ENCODE data around the gene CD2.

Gene CD2

DNA sequence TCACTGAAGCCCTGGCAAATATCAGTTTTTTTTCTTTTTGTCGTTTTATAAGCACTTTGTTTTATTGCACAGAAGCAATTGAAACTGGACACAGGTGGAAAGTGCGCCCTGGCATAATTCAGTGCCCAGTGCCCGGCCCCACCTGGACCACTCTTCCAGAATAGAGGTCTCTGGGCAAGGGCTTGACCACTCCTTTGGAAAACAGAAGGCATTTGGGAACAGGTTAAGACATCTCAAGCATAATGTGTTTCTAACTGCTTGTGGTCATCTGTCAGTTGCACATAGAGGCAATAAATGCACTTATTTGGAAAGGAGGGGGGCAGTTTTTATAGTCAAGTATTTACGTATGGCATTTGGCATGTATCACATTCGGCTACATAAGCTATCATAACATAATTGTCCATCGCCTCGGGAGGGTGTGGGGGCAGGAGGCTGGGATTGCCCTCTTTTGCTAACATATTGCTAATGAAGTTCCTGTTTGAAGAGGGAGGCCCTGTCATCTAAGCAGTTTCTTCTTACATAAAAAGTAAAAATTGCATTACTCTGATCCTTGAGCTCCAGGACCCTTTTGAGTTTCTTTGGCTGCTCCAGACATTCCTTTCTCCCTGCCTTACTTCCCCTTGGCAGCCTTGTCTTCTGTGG is 14.7 kb upstream of the CD2 start:
- WGBS (ENCODE audit: insufficient coverage), result 95% methylated on average over 7 of the region's 7 CpGs
- ChIA-PET CTCF (interaction anchor here (0.8 to 6.2 kb wide), 14 partner anchors 9 to 318 kb away, joined by 3 to 76 read pairs (median 10); no protein-coding TSS in a partner anchor), POLR2A (no interaction called here)
- peak in 2 of 3 donors; percentile 21 to 30 for DNase-seq
- Histone ChIP-seq H3K4me3 (ENCODE audit: control insufficient read depth in 1 of 7, extremely low read depth in 1 of 7, insufficient read depth in 4 of 7, low read depth in 2 of 7, low read length in 6 of 7) (no peak overlapping the region), H3K9me3 (ENCODE audit: control extremely low read depth in 1 of 5, control insufficient read depth in 4 of 5, insufficient read depth in 2 of 5, low read depth in 1 of 5, low read length in 4 of 5) (peaks cover 4 to 27% (median 17%) of the 10 kb centered on the region in 5 experiments), H3K27me3 (replicated peaks in 2 of 5; ENCODE audit: control insufficient read depth in 4 of 5, insufficient read depth in 5 of 5, low read length in 4 of 5) (no peaks in the 10 kb centered on the region), H3K36me3 (ENCODE audit: control insufficient read depth in 4 of 4, insufficient read depth in 4 of 4, low read length in 3 of 4) (no peaks in the 10 kb centered on the region), H3K4me1 (ENCODE audit: control extremely low read depth in 1 of 4, control insufficient read depth in 4 of 4, insufficient read depth in 4 of 4, low read length in 3 of 4) (peaks cover 0 to 30% (median 23%) of the 10 kb centered on the region in 4 experiments), H3K27ac (ENCODE audit: insufficient read depth in 1 of 2, low read depth in 1 of 2, low read length in 2 of 2, poor library complexity in 1 of 2, severe bottlenecking in 2 of 2) (no peak overlapping the region)

DNA sequence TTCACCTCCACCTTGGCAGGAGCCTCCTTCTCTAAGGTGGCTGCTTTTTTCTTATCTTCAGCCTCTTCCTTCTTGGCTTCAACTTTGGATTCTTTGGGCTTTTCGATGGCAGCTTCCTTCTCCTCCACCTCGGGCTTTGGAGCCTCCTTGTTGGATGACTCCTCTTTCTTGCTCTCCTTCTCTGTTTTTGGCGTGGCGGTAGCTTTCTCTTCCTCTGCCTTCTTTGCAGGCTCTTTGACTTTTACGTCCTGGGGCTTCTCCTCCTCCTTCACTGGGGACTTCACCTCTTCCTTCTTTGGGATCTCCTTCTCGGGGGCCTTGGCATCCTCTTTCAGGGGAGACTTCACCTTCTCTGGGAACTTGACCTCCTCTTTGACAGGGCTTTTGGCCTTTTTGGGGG is 13.9 kb upstream of the CD2 start:
- POLR2A ChIA-PET, result no interaction called here
- H3K4me1 ChIP-seq (ENCODE audit: control extremely low read depth in 1 of 4, control insufficient read depth in 4 of 4, insufficient read depth in 4 of 4, low read length in 3 of 4), result peaks cover 0 to 30% (median 23%) of the 10 kb centered on the region in 4 experiments

GRCh38 chr1:116740746-116741145 is 13.5 kb upstream of the CD2 start:
- WGBS (ENCODE audit: insufficient coverage), result 18% methylated on average over 2 of the region's 2 CpGs
- ChIA-PET POLR2A (no interaction called here), CTCF (interaction anchor here (4.9 to 6.2 kb wide), 3 partner anchors 15 to 76 kb away, joined by 35 to 76 read pairs (median 44); no protein-coding TSS in a partner anchor)
- Histone ChIP-seq H3K9me3 (ENCODE audit: control extremely low read depth in 1 of 5, control insufficient read depth in 4 of 5, insufficient read depth in 2 of 5, low read depth in 1 of 5, low read length in 4 of 5) (peaks cover 4 to 38% (median 18%) of the 10 kb centered on the region in 5 experiments), H3K27ac (ENCODE audit: insufficient read depth in 1 of 2, low read depth in 1 of 2, low read length in 2 of 2, poor library complexity in 1 of 2, severe bottlenecking in 2 of 2) (no peak overlapping the region), H3K4me1 (ENCODE audit: control extremely low read depth in 1 of 4, control insufficient read depth in 4 of 4, insufficient read depth in 4 of 4, low read length in 3 of 4) (peaks cover 0 to 30% (median 23%) of the 10 kb centered on the region in 4 experiments), H3K27me3 (replicated peaks in 2 of 5; ENCODE audit: control insufficient read depth in 4 of 5, insufficient read depth in 5 of 5, low read length in 4 of 5) (no peaks in the 10 kb centered on the region), H3K4me3 (ENCODE audit: control insufficient read depth in 1 of 7, extremely low read depth in 1 of 7, insufficient read depth in 4 of 7, low read depth in 2 of 7, low read length in 6 of 7) (no peak overlapping the region), H3K36me3 (ENCODE audit: control insufficient read depth in 4 of 4, insufficient read depth in 4 of 4, low read length in 3 of 4) (no peaks in the 10 kb centered on the region)
- peak in 2 of 3 donors; percentile 14 to 17 for DNase-seq

More for the DNA sequence above, 13.9 kb upstream of the CD2 start:
- H3K27me3 ChIP-seq (replicated peaks in 2 of 5; ENCODE audit: control insufficient read depth in 4 of 5, insufficient read depth in 5 of 5, low read length in 4 of 5), result no peaks in the 10 kb centered on the region
- H3K27ac ChIP-seq (ENCODE audit: insufficient read depth in 1 of 2, low read depth in 1 of 2, low read length in 2 of 2, poor library complexity in 1 of 2, severe bottlenecking in 2 of 2), result no peak overlapping the region
- peaks cover 4 to 34% (median 18%) of the 10 kb centered on the region in 5 experiments for H3K9me3 ChIP-seq (ENCODE audit: control extremely low read depth in 1 of 5, control insufficient read depth in 4 of 5, insufficient read depth in 2 of 5, low read depth in 1 of 5, low read length in 4 of 5)
- H3K36me3 ChIP-seq (ENCODE audit: control insufficient read depth in 4 of 4, insufficient read depth in 4 of 4, low read length in 3 of 4), result no peaks in the 10 kb centered on the region
- WGBS (ENCODE audit: insufficient coverage), result 93% methylated on average over 6 of the region's 6 CpGs
- no peak for DNase-seq
- CTCF ChIA-PET, result interaction anchor here (4.1 to 6.2 kb wide), 4 partner anchors 15 to 141 kb away, joined by 35 to 76 read pairs (median 42); no protein-coding TSS in a partner anchor
- H3K4me3 ChIP-seq (ENCODE audit: control insufficient read depth in 1 of 7, extremely low read depth in 1 of 7, insufficient read depth in 4 of 7, low read depth in 2 of 7, low read length in 6 of 7), result no peak overlapping the region

GRCh38 chr1:116741836-116742565 is 12.2 kb upstream of the CD2 start:
- ChIA-PET POLR2A (no interaction called here), CTCF (interaction anchor here (0.7 to 6.2 kb wide), 6 partner anchors 9 to 312 kb away, joined by 3 to 76 read pairs (median 3); no protein-coding TSS in a partner anchor)
- Histone ChIP-seq H3K27ac (ENCODE audit: insufficient read depth in 1 of 2, low read depth in 1 of 2, low read length in 2 of 2, poor library complexity in 1 of 2, severe bottlenecking in 2 of 2) (no peak overlapping the region), H3K36me3 (ENCODE audit: control insufficient read depth in 4 of 4, insufficient read depth in 4 of 4, low read length in 3 of 4) (no peaks in the 10 kb centered on the region), H3K4me3 (ENCODE audit: control insufficient read depth in 1 of 7, extremely low read depth in 1 of 7, insufficient read depth in 4 of 7, low read depth in 2 of 7, low read length in 6 of 7) (no peak overlapping the region), H3K9me3 (ENCODE audit: control extremely low read depth in 1 of 5, control insufficient read depth in 4 of 5, insufficient read depth in 2 of 5, low read depth in 1 of 5, low read length in 4 of 5) (peaks cover 4 to 49% (median 25%) of the 10 kb centered on the region in 5 experiments), H3K27me3 (replicated peaks in 2 of 5; ENCODE audit: control insufficient read depth in 4 of 5, insufficient read depth in 5 of 5, low read length in 4 of 5) (no peaks in the 10 kb centered on the region), H3K4me1 (ENCODE audit: control extremely low read depth in 1 of 4, control insufficient read depth in 4 of 4, insufficient read depth in 4 of 4, low read length in 3 of 4) (peaks cover 0 to 30% (median 23%) of the 10 kb centered on the region in 4 experiments)
- DNase-seq, result no peak
- 97% methylated on average over 42 of the region's 42 CpGs for WGBS (ENCODE audit: insufficient coverage)

DNA sequence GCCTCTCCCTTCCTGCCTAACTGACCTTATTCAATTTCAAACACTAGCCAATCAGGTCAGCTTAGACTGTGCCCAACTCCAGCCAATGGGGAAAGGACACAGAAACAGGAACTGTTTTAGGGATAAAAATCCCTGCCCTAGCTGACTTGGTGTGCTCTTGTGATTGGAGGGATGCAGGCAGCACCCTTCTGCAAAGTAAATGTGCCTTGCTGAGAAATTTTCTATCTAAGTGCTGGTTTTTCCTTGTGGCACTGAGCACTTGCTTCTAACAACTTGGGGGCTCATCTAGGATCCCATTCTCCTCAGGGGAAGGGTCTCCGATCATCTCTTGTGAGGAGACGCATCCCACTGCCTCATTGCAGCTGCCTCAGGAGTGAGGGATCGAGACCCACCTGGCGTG is 10.7 kb upstream of the CD2 start:
- 100% methylated on average over 4 of the region's 4 CpGs for WGBS (ENCODE audit: insufficient coverage)

DNA sequence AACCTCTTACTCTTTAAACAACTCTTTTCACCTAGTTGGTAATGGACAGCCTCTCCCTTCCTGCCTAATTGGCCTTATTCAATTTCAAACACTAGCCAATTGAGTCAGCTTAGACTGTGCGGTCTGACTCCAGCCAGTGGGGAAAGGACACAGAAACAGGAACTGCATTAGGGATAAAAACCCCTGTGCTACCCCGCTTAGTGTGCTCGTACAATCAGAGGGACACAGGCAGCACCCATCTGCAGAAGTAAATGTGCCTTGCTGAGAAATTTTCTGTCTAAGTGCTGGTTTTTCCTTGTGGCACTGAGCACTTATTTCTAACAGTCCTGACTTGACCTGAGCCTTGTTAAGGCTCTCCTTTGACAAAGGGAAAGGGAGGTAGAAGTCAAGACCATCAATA is 6.0 kb upstream of the CD2 start:
- POLR2A ChIA-PET, result no interaction called here
- WGBS (ENCODE audit: insufficient coverage), result 100% methylated on average over 3 of the region's 3 CpGs
- Histone ChIP-seq H3K9me3 (ENCODE audit: control extremely low read depth in 1 of 5, control insufficient read depth in 4 of 5, insufficient read depth in 2 of 5, low read depth in 1 of 5, low read length in 4 of 5) (peaks cover 1 to 59% (median 33%) of the 10 kb centered on the region in 5 experiments), H3K4me1 (ENCODE audit: control extremely low read depth in 1 of 4, control insufficient read depth in 4 of 4, insufficient read depth in 4 of 4, low read length in 3 of 4) (peaks cover 4 to 16% (median 10%) of the 10 kb centered on the region in 4 experiments), H3K27me3 (replicated peaks in 2 of 5; ENCODE audit: control insufficient read depth in 4 of 5, insufficient read depth in 5 of 5, low read length in 4 of 5) (no peaks in the 10 kb centered on the region), H3K4me3 (ENCODE audit: control insufficient read depth in 1 of 7, extremely low read depth in 1 of 7, insufficient read depth in 4 of 7, low read depth in 2 of 7, low read length in 6 of 7) (no peak overlapping the region), H3K27ac (ENCODE audit: insufficient read depth in 1 of 2, low read depth in 1 of 2, low read length in 2 of 2, poor library complexity in 1 of 2, severe bottlenecking in 2 of 2) (no peak overlapping the region), H3K36me3 (ENCODE audit: control insufficient read depth in 4 of 4, insufficient read depth in 4 of 4, low read length in 3 of 4) (no peaks in the 10 kb centered on the region)
- no peak for DNase-seq
- CTCF ChIA-PET, result interaction anchor here (0.9 to 3.0 kb wide), 5 partner anchors 11 to 312 kb away, joined by 3 to 22 read pairs (median 5); partner anchors contain the start of gene TTF2

More for the DNA sequence above, 10.7 kb upstream of the CD2 start:
- Histone ChIP-seq H3K36me3 (ENCODE audit: control insufficient read depth in 4 of 4, insufficient read depth in 4 of 4, low read length in 3 of 4) (no peaks in the 10 kb centered on the region), H3K27me3 (replicated peaks in 2 of 5; ENCODE audit: control insufficient read depth in 4 of 5, insufficient read depth in 5 of 5, low read length in 4 of 5) (no peaks in the 10 kb centered on the region), H3K9me3 (ENCODE audit: control extremely low read depth in 1 of 5, control insufficient read depth in 4 of 5, insufficient read depth in 2 of 5, low read depth in 1 of 5, low read length in 4 of 5) (peaks cover 5 to 65% (median 32%) of the 10 kb centered on the region in 5 experiments), H3K4me1 (ENCODE audit: control extremely low read depth in 1 of 4, control insufficient read depth in 4 of 4, insufficient read depth in 4 of 4, low read length in 3 of 4) (peaks cover 0 to 26% (median 20%) of the 10 kb centered on the region in 4 experiments), H3K4me3 (ENCODE audit: control insufficient read depth in 1 of 7, extremely low read depth in 1 of 7, insufficient read depth in 4 of 7, low read depth in 2 of 7, low read length in 6 of 7) (no peak overlapping the region), H3K27ac (ENCODE audit: insufficient read depth in 1 of 2, low read depth in 1 of 2, low read length in 2 of 2, poor library complexity in 1 of 2, severe bottlenecking in 2 of 2) (no peak overlapping the region)
- CTCF ChIA-PET, result interaction anchor here (0.8 to 2.7 kb wide), 3 partner anchors 10 to 314 kb away, joined by 3 to 9 read pairs (median 3); no protein-coding TSS in a partner anchor
- POLR2A ChIA-PET, result no interaction called here
- peak in 2 of 3 donors; percentile 28 to 45 for DNase-seq

Measured in common myeloid progenitor, CD34-positive (primary cell).